Gastroesophageal sphincter (tissue), 3 donors: Measurements from ENCODE around the gene CHCT1.

Experiments used
- CTCF ChIP-seq, 4 experiments: fragments of 200-600 bp in 2 of 4; fragments of 450-650 bp in 2 of 4; sonication (generic) in 1 of 4; IDR thresholded peaks; one replicate each; pipeline ENCODE4 v1.5.1; 2017 to 2019; ENCODE audit warnings: antibody characterized with exemption in 4 of 4, mild to moderate bottlenecking in 2 of 4, moderate library complexity in 2 of 4
- EP300 ChIP-seq: sonication (generic); formaldehyde crosslinking; IDR thresholded peaks from one replicate; pipeline ENCODE4 v1.6.1; 2017; ENCODE audit warnings: antibody characterized with exemption, mild to moderate bottlenecking

GRCh38 chr17:60473788-60474187, 51.5 kb downstream of the CHCT1 start:
- no peak for TF ChIP-seq CTCF (IDR thresholded peaks at IDR 0.05)
- no peak for TF ChIP-seq EP300
